Measurements from ENCODE around the gene SLC37A3. TPM values are rescaled to one million over a fixed set of nuclear protein-coding genes. Genes with fewer than 3 reads are reported as not detected.

Gene SLC37A3
- total RNA-seq, 1 donor from 2014 or later, result 71.0 TPM

GRCh38 chr7:140295224-140295738 is 103.0 kb downstream of the SLC37A3 start:
- no peaks in the 10 kb centered on the region for H3K36me3 ChIP-seq (ENCODE audit: insufficient read depth, low read length)
- H3K4me2 ChIP-seq (ENCODE audit: low read length), result no peak overlapping the region
- DNase-seq (ENCODE audit: low read depth) (no peak), FAIRE-seq (no peak)
- H3K4me3 Mint-ChIP-seq (ENCODE audit: unreplicated experiment), result no peak overlapping the region
- H3K4me3 ChIP-seq (ENCODE audit: insufficient read depth, low read depth, low read length), result no peak overlapping the region
- H3K27me3 ChIP-seq (ENCODE audit: insufficient read depth, low read length), result peaks cover 3% of the 10 kb centered on the region
- H4K20me1 ChIP-seq (ENCODE audit: insufficient read depth, low read length), result no peaks in the 10 kb centered on the region
- no peak overlapping the region for H3K27ac ChIP-seq (ENCODE audit: low read depth, low read length)
- H3K4me1 ChIP-seq (ENCODE audit: insufficient read depth, low read length), result no peaks in the 10 kb centered on the region
- no peaks in the 10 kb centered on the region for H3K4me1 Mint-ChIP-seq (ENCODE audit: low read depth, unreplicated experiment)
- no peaks in the 10 kb centered on the region for H3K9me3 ChIP-seq (ENCODE audit: insufficient read depth, low read depth, low read length)
- no peaks in the 10 kb centered on the region for H3K9me3 Mint-ChIP-seq (ENCODE audit: unreplicated experiment)
- H2AFZ ChIP-seq (ENCODE audit: low read depth, low read length), result no peak overlapping the region
- no peaks in the 10 kb centered on the region for H3K79me2 ChIP-seq (ENCODE audit: insufficient read depth, low read length)
- H3K36me3 Mint-ChIP-seq (ENCODE audit: low read depth, unreplicated experiment), result peaks cover 2% of the 10 kb centered on the region
- peaks cover 20% of the 10 kb centered on the region for H3K27me3 Mint-ChIP-seq (ENCODE audit: low read depth, unreplicated experiment)
- no peak overlapping the region for H3K9ac ChIP-seq (ENCODE audit: low read length)
- no peak overlapping the region for H3K27ac Mint-ChIP-seq (ENCODE audit: unreplicated experiment)
- TF ChIP-seq CTCF (IDR thresholded peaks at IDR 0.05; ENCODE audit: insufficient read depth, low read depth, low read length) (no peak), EZH2 (IDR thresholded peaks at IDR 0.05; ENCODE audit: insufficient read depth, low read length) (no peak)

- peaks cover 3% of the 10 kb centered on the region for H3K27me3 ChIP-seq (ENCODE audit: insufficient read depth, low read length)
- H3K27me3 Mint-ChIP-seq (ENCODE audit: low read depth, unreplicated experiment), result peaks cover 18% of the 10 kb centered on the region
- FAIRE-seq, result no peak
- no peaks in the 10 kb centered on the region for H3K36me3 ChIP-seq (ENCODE audit: insufficient read depth, low read length)
- no peak overlapping the region for H3K9ac ChIP-seq (ENCODE audit: low read length)
- H3K4me2 ChIP-seq (ENCODE audit: low read length), result no peak overlapping the region
- no peak overlapping the region for H2AFZ ChIP-seq (ENCODE audit: low read depth, low read length)
- peaks cover 2% of the 10 kb centered on the region for H3K36me3 Mint-ChIP-seq (ENCODE audit: low read depth, unreplicated experiment)
- no peaks in the 10 kb centered on the region for H4K20me1 ChIP-seq (ENCODE audit: insufficient read depth, low read length)
- H3K27ac Mint-ChIP-seq (ENCODE audit: unreplicated experiment), result no peak overlapping the region
- no peaks in the 10 kb centered on the region for H3K9me3 ChIP-seq (ENCODE audit: insufficient read depth, low read depth, low read length)
- no peak for TF ChIP-seq CTCF (IDR thresholded peaks at IDR 0.05; ENCODE audit: insufficient read depth, low read depth, low read length)
- no peak for TF ChIP-seq EZH2 (IDR thresholded peaks at IDR 0.05; ENCODE audit: insufficient read depth, low read length)
- no peak overlapping the region for H3K4me3 ChIP-seq (ENCODE audit: insufficient read depth, low read depth, low read length)
- no peaks in the 10 kb centered on the region for H3K79me2 ChIP-seq (ENCODE audit: insufficient read depth, low read length)
- H3K4me1 Mint-ChIP-seq (ENCODE audit: low read depth, unreplicated experiment), result no peaks in the 10 kb centered on the region
- DNase-seq (ENCODE audit: low read depth), result no peak
- H3K27ac ChIP-seq (ENCODE audit: low read depth, low read length), result no peak overlapping the region
- H3K4me3 Mint-ChIP-seq (ENCODE audit: unreplicated experiment), result no peak overlapping the region
- no peaks in the 10 kb centered on the region for H3K9me3 Mint-ChIP-seq (ENCODE audit: unreplicated experiment)
- H3K4me1 ChIP-seq (ENCODE audit: insufficient read depth, low read length), result no peaks in the 10 kb centered on the region
These were observed 103.9 kb downstream of the SLC37A3 start for GRCh38 chr7:140294454-140294853.

- no peak for FAIRE-seq
- Histone ChIP-seq H4K20me1 (ENCODE audit: insufficient read depth, low read length) (no peaks in the 10 kb centered on the region), H3K4me1 (ENCODE audit: insufficient read depth, low read length) (no peaks in the 10 kb centered on the region), H2AFZ (ENCODE audit: low read depth, low read length) (no peak overlapping the region), H3K79me2 (ENCODE audit: insufficient read depth, low read length) (no peaks in the 10 kb centered on the region), H3K9ac (ENCODE audit: low read length) (no peak overlapping the region), H3K4me2 (ENCODE audit: low read length) (no peak overlapping the region), H3K27ac (ENCODE audit: low read depth, low read length) (no peak overlapping the region), H3K4me3 (ENCODE audit: insufficient read depth, low read depth, low read length) (no peak overlapping the region), H3K9me3 (ENCODE audit: insufficient read depth, low read depth, low read length) (no peaks in the 10 kb centered on the region), H3K36me3 (ENCODE audit: insufficient read depth, low read length) (no peaks in the 10 kb centered on the region), H3K27me3 (ENCODE audit: insufficient read depth, low read length) (peaks cover 3% of the 10 kb centered on the region)
- Mint-ChIP-seq H3K9me3 (ENCODE audit: unreplicated experiment) (no peaks in the 10 kb centered on the region), H3K4me3 (ENCODE audit: unreplicated experiment) (no peak overlapping the region), H3K4me1 (ENCODE audit: low read depth, unreplicated experiment) (no peaks in the 10 kb centered on the region), H3K27ac (ENCODE audit: unreplicated experiment) (no peak overlapping the region), H3K36me3 (ENCODE audit: low read depth, unreplicated experiment) (peaks cover 2% of the 10 kb centered on the region), H3K27me3 (ENCODE audit: low read depth, unreplicated experiment) (peaks cover 20% of the 10 kb centered on the region)
- no peak for DNase-seq (ENCODE audit: low read depth)
- TF ChIP-seq CTCF (IDR thresholded peaks at IDR 0.05; ENCODE audit: insufficient read depth, low read depth, low read length) (no peak), EZH2 (IDR thresholded peaks at IDR 0.05; ENCODE audit: insufficient read depth, low read length) (no peak)
These were observed 105.9 kb downstream of the SLC37A3 start for GRCh38 chr7:140292438-140292837.
